Neural cell (in vitro differentiated cells): ENCODE measurements around the gene CYP4A22. TPM values are rescaled to one million over a fixed set of nuclear protein-coding genes. Genes with fewer than 3 reads are reported as not detected.

Experiments
- H2AFZ ChIP-seq: fragments of 200-600, 300-800 bp; sonication (generic), shearing (Covaris generic); 2 replicates; pipeline ENCODE4 v1.6.0; 2014; ENCODE audit warnings: low read depth, mild to moderate bottlenecking, antibody characterized with exemption, low read length, moderate library complexity
- H3F3A ChIP-seq: fragments of 200-600 bp; shearing (Covaris generic); 2 replicates; pipeline ENCODE4 v1.6.1; 2016; ENCODE audit warnings: mild to moderate bottlenecking, moderate library complexity, mixed read lengths, antibody characterized with exemption, low read length; ENCODE audit not compliant: insufficient read depth, poor library complexity, severe bottlenecking
- H3K27ac ChIP-seq: fragments of 200-600, 300-800 bp; sonication (generic), shearing (Covaris generic); 2 replicates; pipeline ENCODE4 v1.5.1; 2014; ENCODE audit warnings: mild to moderate bottlenecking, low read length, moderate library complexity
- H3K27me3 ChIP-seq: fragments of 300-800, 200-600 bp; sonication (generic), shearing (Covaris generic); 2 replicates; pipeline ENCODE4 v1.6.0; 2014; ENCODE audit warnings: mild to moderate bottlenecking, low read depth, low read length, moderate library complexity; ENCODE audit not compliant: insufficient read depth
- H3K36me3 ChIP-seq: fragments of 300-800, 200-600 bp; sonication (generic), shearing (Covaris generic); 2 replicates; pipeline ENCODE4 v1.5.1; 2014; ENCODE audit warnings: mild to moderate bottlenecking, antibody characterized with exemption, low read length, moderate library complexity; ENCODE audit not compliant: insufficient read depth
- H3K4me2 ChIP-seq: fragments of 300-800, 200-600 bp; sonication (generic), shearing (Covaris generic); 2 replicates; pipeline ENCODE4 v1.6.0; 2014; ENCODE audit warnings: mild to moderate bottlenecking, low read length
- H3K4me3 ChIP-seq: fragments of 300-800, 200-600 bp; sonication (generic), shearing (Covaris generic); 2 replicates; pipeline ENCODE4 v1.5.1; 2014; ENCODE audit warnings: mild to moderate bottlenecking, low read length, moderate library complexity
- H3K79me2 ChIP-seq: fragments of 200-600 bp; shearing (Covaris generic); replicated peaks from 2 replicates; pipeline ENCODE4 v1.6.0; 2014; ENCODE audit warnings: mild to moderate bottlenecking, low read length, moderate library complexity; ENCODE audit not compliant: insufficient read depth
- H3K9ac ChIP-seq: fragments of 300-800, 200-600 bp; sonication (generic), shearing (Covaris generic); 2 replicates; pipeline ENCODE4 v1.6.1; 2016; ENCODE audit warnings: mild to moderate bottlenecking, low read length, mixed read lengths
- H3K9me2 ChIP-seq: fragments of 200-600 bp; shearing (Covaris generic); 2 replicates; pipeline ENCODE4 v1.6.1; 2016; ENCODE audit warnings: mild to moderate bottlenecking, low read length, mixed read lengths; ENCODE audit not compliant: insufficient read depth
- H3K9me3 ChIP-seq: fragments of 200-600, 300-800 bp; sonication (generic), shearing (Covaris generic); 2 replicates; pipeline ENCODE4 v1.6.1; 2016; ENCODE audit warnings: mild to moderate bottlenecking, mixed run types, low read length, moderate library complexity, mixed read lengths
- H4K20me1 ChIP-seq: fragments of 200-600 bp; shearing (Covaris generic); 2 replicates; pipeline ENCODE4 v1.6.1; 2016; ENCODE audit warnings: mild to moderate bottlenecking, mixed run types; ENCODE audit not compliant: insufficient read depth
- CTCF ChIP-seq: fragments of 450-650 bp; IDR thresholded peaks from 2 replicates; pipeline ENCODE4 v1.5.1; 2014; ENCODE audit warnings: antibody characterized with exemption, mild to moderate bottlenecking, moderate library complexity; ENCODE audit not compliant: poor library complexity, severe bottlenecking
- EP300 ChIP-seq: fragments of 450-650 bp; conservative IDR thresholded peaks from 2 replicates; pipeline ENCODE4 v1.6.1; 2014; ENCODE audit warnings: antibody characterized with exemption, mild to moderate bottlenecking, moderate library complexity; ENCODE audit not compliant: poor library complexity, severe bottlenecking
- EZH2 ChIP-seq: fragments of 200-600, 300-800 bp; shearing (Covaris generic), sonication (generic); IDR thresholded peaks from 2 replicates; pipeline ENCODE4 v1.6.1; 2014; ENCODE audit warnings: antibody characterized with exemption, low read length, borderline replicate concordance, mild to moderate bottlenecking; ENCODE audit not compliant: insufficient read depth, poor library complexity, severe bottlenecking
- MXI1 ChIP-seq: fragments of 450-650 bp; conservative IDR thresholded peaks from 2 replicates; pipeline ENCODE4 v1.6.1; 2014; ENCODE audit warnings: antibody characterized with exemption, mild to moderate bottlenecking; ENCODE audit not compliant: poor library complexity, severe bottlenecking
- POLR2AphosphoS5 ChIP-seq: IDR thresholded peaks from 2 replicates; pipeline ENCODE4 v1.6.1; 2012
- RAD21 ChIP-seq: fragments of 450-650 bp; conservative IDR thresholded peaks from 2 replicates; pipeline ENCODE4 v1.6.1; 2014; ENCODE audit warnings: antibody characterized with exemption, mild to moderate bottlenecking, moderate library complexity
- SMC3 ChIP-seq: fragments of 450-650 bp; conservative IDR thresholded peaks from 2 replicates; pipeline ENCODE4 v1.6.1; 2014; ENCODE audit warnings: antibody characterized with exemption, mild to moderate bottlenecking, moderate library complexity; ENCODE audit not compliant: poor library complexity
- TAF1 ChIP-seq: IDR thresholded peaks from 2 replicates; pipeline ENCODE4 v1.6.1; 2012; ENCODE audit warnings: low read depth
- polyA plus RNA-seq: library from polyadenylated mRNA; depleted of rRNA; stranded (reverse); fragments of >200 nt; gene quantifications from 2 replicates; pipeline ENCODE4 v1.2.3, GENCODE V29; 2014
- TF ChIP-seq, protein P1 (sequence below): IDR thresholded peaks from 2 replicates; pipeline ENCODE4 v1.6.1; 2012; ENCODE audit warnings: borderline replicate concordance

The CYP4A22 gene
- polyA plus RNA-seq, 1 donor from 2014 or later: not detected

DNA sequence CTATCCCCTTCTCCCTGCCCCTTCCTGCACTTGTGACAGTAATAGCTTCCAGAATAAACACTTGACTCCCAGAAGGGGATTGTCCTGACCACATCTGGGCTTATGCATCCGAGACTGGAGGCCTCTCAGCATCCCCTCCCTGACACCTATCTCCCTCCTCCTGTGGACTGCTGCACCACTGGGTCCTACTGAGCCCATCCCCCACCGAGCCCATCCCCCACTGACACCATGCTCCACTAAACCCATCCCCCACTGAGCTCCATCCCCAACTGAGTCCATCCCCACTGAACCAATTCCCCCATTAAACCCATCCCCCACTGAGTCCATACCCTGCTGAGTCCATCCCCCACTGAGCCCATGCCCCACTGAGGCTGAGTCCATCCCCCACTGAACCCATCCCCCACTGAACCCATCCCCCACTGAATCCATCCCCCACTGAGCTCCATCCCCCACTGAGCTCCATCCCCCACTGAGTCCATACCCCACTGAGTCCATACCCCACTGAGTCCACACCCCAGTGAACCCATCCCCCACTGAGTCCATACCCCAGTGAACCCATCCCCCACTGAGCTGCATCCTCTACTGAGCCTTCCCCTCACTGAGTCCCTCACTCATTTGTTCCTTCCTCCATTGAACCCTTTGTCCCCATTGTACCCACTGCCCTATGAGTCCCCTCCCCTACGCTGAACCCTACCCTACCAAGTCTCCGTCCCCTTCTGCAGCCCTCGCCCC is 47.0 kb downstream of the CYP4A22 start:
- peaks cover 12% of the 10 kb centered on the region for H3K27me3 ChIP-seq
- TF ChIP-seq, protein P1, sequence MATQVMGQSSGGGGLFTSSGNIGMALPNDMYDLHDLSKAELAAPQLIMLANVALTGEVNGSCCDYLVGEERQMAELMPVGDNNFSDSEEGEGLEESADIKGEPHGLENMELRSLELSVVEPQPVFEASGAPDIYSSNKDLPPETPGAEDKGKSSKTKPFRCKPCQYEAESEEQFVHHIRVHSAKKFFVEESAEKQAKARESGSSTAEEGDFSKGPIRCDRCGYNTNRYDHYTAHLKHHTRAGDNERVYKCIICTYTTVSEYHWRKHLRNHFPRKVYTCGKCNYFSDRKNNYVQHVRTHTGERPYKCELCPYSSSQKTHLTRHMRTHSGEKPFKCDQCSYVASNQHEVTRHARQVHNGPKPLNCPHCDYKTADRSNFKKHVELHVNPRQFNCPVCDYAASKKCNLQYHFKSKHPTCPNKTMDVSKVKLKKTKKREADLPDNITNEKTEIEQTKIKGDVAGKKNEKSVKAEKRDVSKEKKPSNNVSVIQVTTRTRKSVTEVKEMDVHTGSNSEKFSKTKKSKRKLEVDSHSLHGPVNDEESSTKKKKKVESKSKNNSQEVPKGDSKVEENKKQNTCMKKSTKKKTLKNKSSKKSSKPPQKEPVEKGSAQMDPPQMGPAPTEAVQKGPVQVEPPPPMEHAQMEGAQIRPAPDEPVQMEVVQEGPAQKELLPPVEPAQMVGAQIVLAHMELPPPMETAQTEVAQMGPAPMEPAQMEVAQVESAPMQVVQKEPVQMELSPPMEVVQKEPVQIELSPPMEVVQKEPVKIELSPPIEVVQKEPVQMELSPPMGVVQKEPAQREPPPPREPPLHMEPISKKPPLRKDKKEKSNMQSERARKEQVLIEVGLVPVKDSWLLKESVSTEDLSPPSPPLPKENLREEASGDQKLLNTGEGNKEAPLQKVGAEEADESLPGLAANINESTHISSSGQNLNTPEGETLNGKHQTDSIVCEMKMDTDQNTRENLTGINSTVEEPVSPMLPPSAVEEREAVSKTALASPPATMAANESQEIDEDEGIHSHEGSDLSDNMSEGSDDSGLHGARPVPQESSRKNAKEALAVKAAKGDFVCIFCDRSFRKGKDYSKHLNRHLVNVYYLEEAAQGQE: no peak
- no peak for TF ChIP-seq SMC3
- TF ChIP-seq POLR2AphosphoS5: no peak
- no peak for TF ChIP-seq RAD21
- TF ChIP-seq EP300: no peak
- TF ChIP-seq TAF1: no peak
- no peak for TF ChIP-seq MXI1
- TF ChIP-seq CTCF: no peak
- no peak for TF ChIP-seq EZH2
- no peak overlapping the region for H3K9ac ChIP-seq

DNA sequence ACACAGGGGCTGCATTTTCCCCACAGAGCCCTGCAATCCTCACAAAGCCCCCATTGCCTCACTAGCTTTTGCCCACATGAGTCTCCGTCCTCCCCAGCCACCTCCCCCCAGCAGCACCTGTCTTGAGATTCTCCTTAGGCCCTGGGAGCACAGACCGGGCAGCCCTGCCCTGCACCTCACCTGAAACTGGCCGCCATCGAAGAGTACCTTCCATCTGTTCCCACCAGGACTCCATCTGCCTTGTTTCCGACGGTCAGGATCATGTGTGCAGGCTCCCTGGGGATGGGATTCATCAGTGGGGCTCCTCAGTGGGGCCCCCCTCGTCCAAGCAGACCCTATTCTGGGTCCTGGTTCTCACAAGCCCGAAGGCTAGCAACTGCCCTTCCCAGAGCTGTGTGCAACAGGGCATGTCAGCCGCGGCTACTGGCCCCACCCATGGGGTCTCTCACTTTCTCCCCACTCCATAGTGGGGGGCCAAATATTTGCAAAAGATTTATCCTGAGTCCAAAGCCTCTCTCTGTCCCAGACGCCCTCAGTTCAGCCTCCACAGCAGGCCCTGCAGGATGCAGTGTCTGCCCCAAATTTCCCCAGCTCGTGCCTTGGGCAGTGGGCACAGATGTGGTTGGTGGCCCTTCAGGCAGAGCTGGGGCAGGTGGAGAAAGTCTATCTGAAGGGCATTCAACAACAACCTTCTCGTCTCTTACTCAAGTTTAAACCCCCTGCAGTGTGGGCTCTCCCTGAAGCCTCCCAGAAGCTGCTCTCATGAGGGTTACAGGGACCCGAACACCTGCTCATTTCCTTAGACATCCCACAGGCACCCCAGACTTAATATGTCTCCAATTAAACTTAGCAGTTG is 47.8 kb downstream of the CYP4A22 start:
- H3K79me2 ChIP-seq: no peaks in the 10 kb centered on the region
- H3K27ac ChIP-seq: no peak overlapping the region
- H3K4me3 ChIP-seq: no peak overlapping the region
- H2AFZ ChIP-seq: no peak overlapping the region
- no peaks in the 10 kb centered on the region for H3F3A ChIP-seq
- H3K9ac ChIP-seq: no peak overlapping the region
- TF ChIP-seq MXI1: no peak
- TF ChIP-seq EP300: no peak
- TF ChIP-seq RAD21: no peak
- no peak for TF ChIP-seq SMC3
- no peak for TF ChIP-seq TAF1
- TF ChIP-seq, protein P1: no peak
- TF ChIP-seq POLR2AphosphoS5: no peak
- no peak for TF ChIP-seq CTCF
- no peak for TF ChIP-seq EZH2
- H3K36me3 ChIP-seq: no peaks in the 10 kb centered on the region
- H3K4me2 ChIP-seq: no peak overlapping the region
- no peaks in the 10 kb centered on the region for H3K9me2 ChIP-seq
- peaks cover 8% of the 10 kb centered on the region for H3K27me3 ChIP-seq
- no peaks in the 10 kb centered on the region for H3K9me3 ChIP-seq
- H4K20me1 ChIP-seq: no peaks in the 10 kb centered on the region

More for the DNA sequence above, 47.0 kb downstream of the CYP4A22 start:
- H3K4me2 ChIP-seq: no peak overlapping the region
- H3K9me2 ChIP-seq: no peaks in the 10 kb centered on the region
- no peaks in the 10 kb centered on the region for H4K20me1 ChIP-seq
- no peak overlapping the region for H3K4me3 ChIP-seq
- no peaks in the 10 kb centered on the region for H3K9me3 ChIP-seq
- no peak overlapping the region for H3K27ac ChIP-seq
- no peaks in the 10 kb centered on the region for H3K36me3 ChIP-seq
- no peaks in the 10 kb centered on the region for H3F3A ChIP-seq
- H3K79me2 ChIP-seq: no peaks in the 10 kb centered on the region
- H2AFZ ChIP-seq: no peak overlapping the region
